ENCODE results near the gene IPO9. TPM values are rescaled to one million over a fixed set of nuclear protein-coding genes. Genes with fewer than 3 reads are reported as not detected.

IPO9 gene
- polyA plus RNA-seq, 1 donor (not counting 4 experiments of a cell fraction or from before 2014, with no cell fraction given), result 38.9 TPM

- Histone ChIP-seq H3K9me3 (ENCODE audit: control insufficient read depth, low read depth, low read length) (no peaks in the 10 kb centered on the region), H3K4me3 (ENCODE audit: control insufficient read depth in 2 of 3, extremely low read depth in 1 of 3, insufficient read depth in 2 of 3, low read depth in 1 of 3, low read length in 3 of 3) (no peak overlapping the region), H3K4me2 (ENCODE audit: control insufficient read depth, extremely low read depth, insufficient read depth, low read depth, low read length) (no peak overlapping the region), H3K79me2 (ENCODE audit: control insufficient read depth, insufficient read depth, low read length) (peaks cover 70% of the 10 kb centered on the region), H3K4me1 (ENCODE audit: control insufficient read depth, extremely low read depth, insufficient read depth, low read length) (peaks cover 8% of the 10 kb centered on the region), H4K20me1 (ENCODE audit: control insufficient read depth, extremely low read depth, insufficient read depth, low read length) (peaks cover 8% of the 10 kb centered on the region), H3K9me1 (ENCODE audit: control insufficient read depth, extremely low read depth, insufficient read depth, low read length) (no peaks in the 10 kb centered on the region), H2AFZ (ENCODE audit: control insufficient read depth, low read length) (no peak overlapping the region), H3K36me3 (ENCODE audit: control insufficient read depth in 2 of 2, extremely low read depth in 1 of 2, insufficient read depth in 2 of 2, low read length in 2 of 2) (no peaks in the 10 kb centered on the region), H3K9ac (ENCODE audit: control insufficient read depth, extremely low read depth, insufficient read depth, low read length) (no peak overlapping the region), H3K27ac (ENCODE audit: control insufficient read depth, insufficient read depth, low read length) (no peak overlapping the region), H3K27me3 (ENCODE audit: control insufficient read depth, extremely low read depth, insufficient read depth, low read length) (no peaks in the 10 kb centered on the region)
- FAIRE-seq, result no peak
- TF ChIP-seq CTCF (optimal IDR thresholded peaks at IDR 0.05 in 1 of 3, IDR thresholded peaks at IDR 0.05 in 1 of 3, conservative IDR thresholded peaks at IDR 0.05 in 1 of 3; ENCODE audit: extremely low read depth in 1 of 3, insufficient read depth in 2 of 3, low read length in 3 of 3) (no peak), EZH2 (IDR thresholded peaks at IDR 0.05; ENCODE audit: low read length) (no peak)
- DNase-seq (ENCODE audit: low read depth, low spot score), result no peak
- dilution Hi-C loops (cut with MboI; ENCODE audit: extremely low pct_ligation_motif_present, low sequenced_read_pairs), result no loop called here
Measured at GRCh38 chr1:201831371-201831770, 2.4 kb downstream of the IPO9 start.

GRCh38 chr1:201834621-201835020 is 5.7 kb downstream of the IPO9 start:
- DNase-seq (ENCODE audit: low read depth, low spot score) (no peak), FAIRE-seq (no peak)
- TF ChIP-seq EZH2 (IDR thresholded peaks at IDR 0.05; ENCODE audit: low read length), result no peak
- no peak for TF ChIP-seq CTCF (optimal IDR thresholded peaks at IDR 0.05 in 1 of 3, IDR thresholded peaks at IDR 0.05 in 1 of 3, conservative IDR thresholded peaks at IDR 0.05 in 1 of 3; ENCODE audit: extremely low read depth in 1 of 3, insufficient read depth in 2 of 3, low read length in 3 of 3)
- Histone ChIP-seq H3K36me3 (ENCODE audit: control insufficient read depth in 2 of 2, extremely low read depth in 1 of 2, insufficient read depth in 2 of 2, low read length in 2 of 2) (no peaks in the 10 kb centered on the region), H2AFZ (ENCODE audit: control insufficient read depth, low read length) (no peak overlapping the region), H3K27ac (ENCODE audit: control insufficient read depth, insufficient read depth, low read length) (no peak overlapping the region), H3K79me2 (ENCODE audit: control insufficient read depth, insufficient read depth, low read length) (peaks cover 96% of the 10 kb centered on the region), H3K27me3 (ENCODE audit: control insufficient read depth, extremely low read depth, insufficient read depth, low read length) (no peaks in the 10 kb centered on the region), H3K9ac (ENCODE audit: control insufficient read depth, extremely low read depth, insufficient read depth, low read length) (no peak overlapping the region), H3K9me1 (ENCODE audit: control insufficient read depth, extremely low read depth, insufficient read depth, low read length) (no peaks in the 10 kb centered on the region), H3K4me3 (ENCODE audit: control insufficient read depth in 2 of 3, extremely low read depth in 1 of 3, insufficient read depth in 2 of 3, low read depth in 1 of 3, low read length in 3 of 3) (no peak overlapping the region), H3K4me2 (ENCODE audit: control insufficient read depth, extremely low read depth, insufficient read depth, low read depth, low read length) (no peak overlapping the region), H4K20me1 (ENCODE audit: control insufficient read depth, extremely low read depth, insufficient read depth, low read length) (peaks cover 8% of the 10 kb centered on the region), H3K4me1 (ENCODE audit: control insufficient read depth, extremely low read depth, insufficient read depth, low read length) (peaks cover 4% of the 10 kb centered on the region), H3K9me3 (ENCODE audit: control insufficient read depth, low read depth, low read length) (no peaks in the 10 kb centered on the region)
- dilution Hi-C loops (cut with MboI; ENCODE audit: extremely low pct_ligation_motif_present, low sequenced_read_pairs), result no loop called here
